Kidney epithelial cell (primary cell): Measurements from ENCODE around the gene HSPH1. TPM values are rescaled to one million over a fixed set of nuclear protein-coding genes. Genes with fewer than 3 reads are reported as not detected.
"Not testable (repeated sequence)": the region's sequence is repeated elsewhere in the genome, so short reads cannot be mapped to it uniquely, and the experiment has no call there.

ENCODE experiments used
- DNase-seq: peaks from one replicate; pipeline ENCODE4 v3.0.0-alpha.2; 2010; ENCODE audit warnings: low read depth
- H3K27me3 ChIP-seq: 2 replicates; pipeline ENCODE4 v1.6.0; 2011; ENCODE audit warnings: low read length; ENCODE audit not compliant: control insufficient read depth, insufficient read depth
- H3K36me3 ChIP-seq: 2 replicates; pipeline ENCODE4 v1.5.1; 2011; ENCODE audit warnings: low read length; ENCODE audit not compliant: control insufficient read depth, insufficient read depth
- H3K4me3 ChIP-seq: 2 replicates; pipeline ENCODE4 v1.5.1; 2011; ENCODE audit warnings: low read depth, mild to moderate bottlenecking, control low read depth, low read length
- total RNA-seq: library from RNA; depleted of rRNA; stranded (reverse); fragments of >200 nt; gene quantifications from 2 replicates; pipeline ENCODE4 v1.2.3, GENCODE V29; 2015
- TF ChIP-seq, protein P1 (sequence below): IDR thresholded peaks from 2 replicates; pipeline ENCODE4 v1.5.1; 2011; ENCODE audit warnings: mild to moderate bottlenecking, moderate library complexity, low read length, control low read depth, inconsistent platforms; ENCODE audit not compliant: insufficient read depth, poor library complexity, severe bottlenecking

The HSPH1 gene
- total RNA-seq, 1 donor from 2014 or later = 52.3 TPM

DNA sequence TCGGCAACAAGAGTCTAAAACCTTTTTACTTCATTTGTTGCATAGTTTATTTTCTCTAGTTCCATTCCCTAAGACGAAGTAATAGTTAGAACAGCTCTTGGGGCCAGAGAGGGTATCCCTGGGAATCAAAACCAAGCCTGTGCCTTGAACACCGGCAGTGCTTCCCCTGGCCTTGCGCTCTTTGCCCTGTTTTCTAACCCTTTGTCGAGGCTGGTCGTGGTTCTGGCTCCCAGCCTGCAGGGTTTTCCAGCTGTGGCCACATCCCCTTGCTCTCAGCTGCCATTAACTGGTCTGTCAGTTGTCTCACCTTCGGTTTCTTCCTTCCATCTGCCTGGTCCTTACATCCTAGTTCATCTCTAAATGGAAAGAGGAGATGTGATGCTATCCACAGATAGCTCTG is 61.0 kb downstream of the HSPH1 start:
- no peak for DNase-seq
- TF ChIP-seq, protein P1, sequence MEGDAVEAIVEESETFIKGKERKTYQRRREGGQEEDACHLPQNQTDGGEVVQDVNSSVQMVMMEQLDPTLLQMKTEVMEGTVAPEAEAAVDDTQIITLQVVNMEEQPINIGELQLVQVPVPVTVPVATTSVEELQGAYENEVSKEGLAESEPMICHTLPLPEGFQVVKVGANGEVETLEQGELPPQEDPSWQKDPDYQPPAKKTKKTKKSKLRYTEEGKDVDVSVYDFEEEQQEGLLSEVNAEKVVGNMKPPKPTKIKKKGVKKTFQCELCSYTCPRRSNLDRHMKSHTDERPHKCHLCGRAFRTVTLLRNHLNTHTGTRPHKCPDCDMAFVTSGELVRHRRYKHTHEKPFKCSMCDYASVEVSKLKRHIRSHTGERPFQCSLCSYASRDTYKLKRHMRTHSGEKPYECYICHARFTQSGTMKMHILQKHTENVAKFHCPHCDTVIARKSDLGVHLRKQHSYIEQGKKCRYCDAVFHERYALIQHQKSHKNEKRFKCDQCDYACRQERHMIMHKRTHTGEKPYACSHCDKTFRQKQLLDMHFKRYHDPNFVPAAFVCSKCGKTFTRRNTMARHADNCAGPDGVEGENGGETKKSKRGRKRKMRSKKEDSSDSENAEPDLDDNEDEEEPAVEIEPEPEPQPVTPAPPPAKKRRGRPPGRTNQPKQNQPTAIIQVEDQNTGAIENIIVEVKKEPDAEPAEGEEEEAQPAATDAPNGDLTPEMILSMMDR = no peak
- Histone ChIP-seq H3K4me3 (no peak overlapping the region), H3K36me3 (no peaks in the 10 kb centered on the region), H3K27me3 (no peaks in the 10 kb centered on the region)

DNA sequence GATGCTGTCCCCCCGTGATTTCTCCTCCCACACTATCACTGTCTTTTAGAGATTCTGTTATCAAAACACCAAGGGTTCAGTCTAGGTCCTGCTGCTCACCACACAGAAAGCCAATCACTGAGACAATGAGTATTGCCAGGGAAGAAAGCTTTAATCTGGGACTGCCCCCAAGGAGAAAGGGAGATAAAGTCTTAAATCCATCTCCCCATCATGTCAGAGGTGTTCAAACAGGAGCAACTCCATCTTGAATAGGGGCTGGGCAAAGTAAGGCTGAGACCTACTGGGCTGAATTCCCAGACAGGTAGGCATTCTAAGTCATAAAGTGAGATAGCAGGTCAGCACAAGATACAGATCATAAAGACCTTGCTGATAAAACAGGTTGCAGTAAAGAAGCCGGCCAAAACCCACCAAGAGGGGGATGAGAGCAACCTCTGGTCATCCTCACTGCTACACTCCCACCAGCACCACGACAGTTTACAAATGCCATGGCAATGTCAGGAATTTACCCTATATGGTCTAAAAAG is 63.7 kb downstream of the HSPH1 start:
- H3K36me3 ChIP-seq, H3K27me3 ChIP-seq, DNase-seq, H3K4me3 ChIP-seq: not testable (repeated sequence)

- H3K4me3 ChIP-seq = no peak overlapping the region
- no peak for DNase-seq
- TF ChIP-seq, protein P1 = no peak
- H3K27me3 ChIP-seq = no peaks in the 10 kb centered on the region
- H3K36me3 ChIP-seq = no peaks in the 10 kb centered on the region
These were observed 64.9 kb downstream of the HSPH1 start for GRCh38 chr13:31096654-31097302.

- Histone ChIP-seq H3K4me3 (no peak overlapping the region), H3K36me3 (no peaks in the 10 kb centered on the region), H3K27me3 (no peaks in the 10 kb centered on the region)
- no peak for DNase-seq
- TF ChIP-seq, protein P1 = no peak
These were observed 67.2 kb downstream of the HSPH1 start for GRCh38 chr13:31094331-31095015.

DNA sequence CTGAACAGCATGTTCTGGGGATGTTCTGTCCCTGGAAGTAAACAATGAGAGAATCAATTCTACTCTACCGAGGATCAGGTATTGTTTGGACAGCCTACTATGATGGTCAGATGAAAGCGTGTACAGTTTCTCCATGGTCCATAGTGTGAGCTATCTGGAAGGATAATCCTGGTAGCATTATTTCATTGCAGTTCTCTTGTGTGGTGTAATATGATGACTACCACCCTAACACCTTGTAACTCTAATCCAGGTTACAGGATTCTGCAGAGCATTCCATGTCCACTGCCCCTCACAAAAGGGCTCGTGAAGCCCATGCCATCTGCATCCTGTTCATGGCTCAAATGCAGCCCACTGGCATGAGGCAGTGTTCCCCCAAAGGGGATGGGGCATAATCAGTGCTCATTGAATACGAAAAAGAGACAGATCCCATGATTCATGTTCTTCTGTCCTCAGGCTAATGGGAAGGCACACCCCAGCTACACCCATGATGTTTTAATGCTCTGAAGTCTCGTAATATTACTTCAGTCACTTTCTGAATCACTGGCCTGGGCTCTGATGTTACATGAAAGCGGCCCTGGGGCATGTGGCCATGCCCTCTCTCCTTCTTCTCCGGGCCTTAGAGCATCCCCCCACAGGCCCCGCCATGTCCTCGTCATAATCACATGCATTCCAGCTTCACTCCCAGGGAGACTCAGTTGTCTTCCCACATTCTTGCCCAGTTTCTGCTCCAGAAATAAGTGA is 68.4 kb downstream of the HSPH1 start:
- H3K27me3 ChIP-seq = no peaks in the 10 kb centered on the region
- H3K4me3 ChIP-seq = no peak overlapping the region
- TF ChIP-seq, protein P1 = no peak
- no peak for DNase-seq
- H3K36me3 ChIP-seq = no peaks in the 10 kb centered on the region

- TF ChIP-seq, protein P1 = no peak
- H3K36me3 ChIP-seq = no peaks in the 10 kb centered on the region
- no peaks in the 10 kb centered on the region for H3K27me3 ChIP-seq
- DNase-seq = no peak
- H3K4me3 ChIP-seq = no peak overlapping the region
These were observed 69.1 kb downstream of the HSPH1 start for GRCh38 chr13:31092646-31093045.
